Osteoblast (primary cell): ENCODE data around the gene CACNA2D3. TPM values are rescaled to one million over a fixed set of nuclear protein-coding genes. Genes with fewer than 3 reads are reported as not detected.
"Not testable (repeated sequence)": the region's sequence is repeated elsewhere in the genome, so short reads cannot be mapped to it uniquely, and the experiment has no call there.

Experiments used
- DNase-seq: peaks from one replicate; pipeline ENCODE4 v3.0.0; 2011; ENCODE audit warnings: low spot score, mixed read lengths; ENCODE audit not compliant: insufficient read length; ENCODE audit errors: missing footprints
- H2AFZ ChIP-seq: 2 replicates; pipeline ENCODE4 v1.6.0; 2011; ENCODE audit warnings: mild to moderate bottlenecking, low read length
- H3K27ac ChIP-seq: 2 replicates; pipeline ENCODE4 v1.5.1; 2011; ENCODE audit warnings: mild to moderate bottlenecking, low read depth, low read length, moderate library complexity
- H3K27me3 ChIP-seq: 2 replicates; pipeline ENCODE4 v1.6.0; 2012; ENCODE audit warnings: mild to moderate bottlenecking, control low read depth, inconsistent platforms, low read length, moderate library complexity; ENCODE audit not compliant: insufficient read depth
- H3K36me3 ChIP-seq: 2 replicates; pipeline ENCODE4 v1.5.1; 2011; ENCODE audit warnings: mild to moderate bottlenecking, low read length, control low read depth, moderate library complexity; ENCODE audit not compliant: insufficient read depth
- H3K4me1 ChIP-seq: 2 replicates; pipeline ENCODE4 v1.5.1; 2011; ENCODE audit warnings: mild to moderate bottlenecking, low read length, control low read depth, moderate library complexity; ENCODE audit not compliant: insufficient read depth
- H3K4me2 ChIP-seq: 2 replicates; pipeline ENCODE4 v1.6.0; 2011; ENCODE audit warnings: mild to moderate bottlenecking, low read length; ENCODE audit not compliant: insufficient read depth
- H3K4me3 ChIP-seq: fragments of 200-600 bp; sonication (generic); 3 replicates; pipeline ENCODE4 v1.5.1; 2012; ENCODE audit warnings: mild to moderate bottlenecking, low read length, inconsistent platforms; ENCODE audit not compliant: insufficient read depth
- H3K79me2 ChIP-seq: 2 replicates; pipeline ENCODE4 v1.6.0; 2012; ENCODE audit warnings: mild to moderate bottlenecking, low read length, control low read depth, inconsistent platforms; ENCODE audit not compliant: insufficient read depth
- H3K9me3 ChIP-seq: 2 replicates; pipeline ENCODE4 v1.5.1; 2011; ENCODE audit warnings: low read depth, low read length, control low read depth
- H4K20me1 ChIP-seq: 2 replicates; pipeline ENCODE4 v1.6.0; 2012; ENCODE audit warnings: mild to moderate bottlenecking, low read length, control low read depth; ENCODE audit not compliant: insufficient read depth
- CTCF ChIP-seq: IDR thresholded peaks from 2 replicates; pipeline ENCODE4 v1.5.1; 2011; ENCODE audit warnings: mild to moderate bottlenecking, low read depth, low read length, moderate library complexity; ENCODE audit errors: extremely low read depth
- total RNA-seq: library from RNA; depleted of rRNA; stranded (reverse); fragments of >200 nt; gene quantifications from 2 replicates; pipeline ENCODE4 v1.2.3, GENCODE V29; 2012

CACNA2D3 gene
- total RNA-seq, 1 donor = 0.36 TPM

GRCh38 chr3:54454806-54455205 lies 332.5 kb downstream of the CACNA2D3 start:
- Histone ChIP-seq H3K79me2 (no peaks in the 10 kb centered on the region), H3K4me3 (no peak overlapping the region), H3K36me3 (no peaks in the 10 kb centered on the region), H4K20me1 (no peaks in the 10 kb centered on the region), H3K4me2 (no peak overlapping the region), H2AFZ (no peak overlapping the region), H3K9me3 (no peaks in the 10 kb centered on the region), H3K4me1 (no peaks in the 10 kb centered on the region), H3K27ac (no peak overlapping the region), H3K27me3 (no peaks in the 10 kb centered on the region)
- TF ChIP-seq CTCF = no peak
- DNase-seq = no peak

GRCh38 chr3:54458357-54458756 lies 336.0 kb downstream of the CACNA2D3 start:
- Histone ChIP-seq H2AFZ (no peak overlapping the region), H3K36me3 (no peaks in the 10 kb centered on the region), H3K79me2 (no peaks in the 10 kb centered on the region), H4K20me1 (no peaks in the 10 kb centered on the region), H3K4me3 (no peak overlapping the region), H3K4me1 (no peaks in the 10 kb centered on the region), H3K27me3 (no peaks in the 10 kb centered on the region), H3K9me3 (no peaks in the 10 kb centered on the region), H3K4me2 (no peak overlapping the region), H3K27ac (no peak overlapping the region)
- DNase-seq = no peak
- no peak for TF ChIP-seq CTCF

- not testable (repeated sequence) for H3K9me3 ChIP-seq, DNase-seq, H3K4me3 ChIP-seq, H4K20me1 ChIP-seq, H3K36me3 ChIP-seq, H3K79me2 ChIP-seq, H2AFZ ChIP-seq, H3K27ac ChIP-seq, H3K4me2 ChIP-seq, H3K27me3 ChIP-seq, H3K4me1 ChIP-seq
These were observed 342.2 kb downstream of the CACNA2D3 start for GRCh38 chr3:54464554-54464953.

GRCh38 chr3:54476891-54477290 lies 354.5 kb downstream of the CACNA2D3 start:
- Histone ChIP-seq H3K27me3 (no peaks in the 10 kb centered on the region), H3K79me2 (no peaks in the 10 kb centered on the region), H3K4me1 (no peaks in the 10 kb centered on the region), H3K36me3 (no peaks in the 10 kb centered on the region), H3K4me2 (no peak overlapping the region), H4K20me1 (no peaks in the 10 kb centered on the region), H3K9me3 (no peaks in the 10 kb centered on the region), H2AFZ (no peak overlapping the region), H3K27ac (no peak overlapping the region), H3K4me3 (no peak overlapping the region)
- TF ChIP-seq CTCF = no peak
- DNase-seq = no peak
